ENCODE results near the gene ELL. TPM values are rescaled to one million over a fixed set of nuclear protein-coding genes. Genes with fewer than 3 reads are reported as not detected.

Gene ELL
- total and polyA plus RNA-seq, 2 experiments from 2014 or later: 11.3 to 20.1 TPM

- no peaks in the 10 kb centered on the region for H4K20me1 ChIP-seq (replicated peaks; ENCODE audit: insufficient read depth)
- no peak within 1 kb of the TSS; the same call in 2 of the 3 replicates for H3K4me3 Mint-ChIP-seq
- H3K36me3 Mint-ChIP-seq (ENCODE audit: low read depth): no peaks in the 10 kb centered on the region
- DNase-seq (ENCODE audit: low spot score): peak; percentile 96
- no peak for TF ChIP-seq CTCF (conservative IDR thresholded peaks at IDR 0.05; ENCODE audit: low read depth in 2 of 2)
- TF ChIP-seq EZH2phosphoT487 (IDR thresholded peaks at IDR 0.05; ENCODE audit: unreplicated experiment): no peak
- no peak for TF ChIP-seq EZH2 (IDR thresholded peaks at IDR 0.05; ENCODE audit: low read depth, unreplicated experiment)
- no peak for TF ChIP-seq ETS1 (IDR thresholded peaks at IDR 0.05)
- TF ChIP-seq ZNF114 (CRISPR knock-in tag; IDR thresholded peaks at IDR 0.05): no peak
- peak within 1 kb of the TSS; percentile 75 for H3K4me2 ChIP-seq
- no peaks in the 10 kb centered on the region for H3K9me2 ChIP-seq (ENCODE audit: insufficient read depth)
- H3K36me3 ChIP-seq (ENCODE audit: insufficient read depth): no peaks in the 10 kb centered on the region
- H3K27me3 ChIP-seq (ENCODE audit: insufficient read depth): 0 out of 2 replicates have a peak, but pooled peaks cover 4% of the 10 kb centered on the region
- no peaks in the 10 kb centered on the region for H3K9me3 Mint-ChIP-seq
- peak; percentile 92 for ATAC-seq
- no peak within 1 kb of the TSS for H3K27ac ChIP-seq (ENCODE audit: low read depth)
- no peaks in the 10 kb centered on the region for H3K79me2 ChIP-seq (replicated peaks; ENCODE audit: insufficient read depth)
- 0 out of 2 replicates have a peak, but pooled peaks cover 3% of the 10 kb centered on the region for H3F3A ChIP-seq (replicated peaks; ENCODE audit: low read depth)
- peak within 1 kb of the TSS; percentile 98 for H2AFZ ChIP-seq
- H3K27ac Mint-ChIP-seq: no peak within 1 kb of the TSS
- peaks cover 2% of the 10 kb centered on the region; the same call in 1 of the 2 replicates for H3K4me1 ChIP-seq (ENCODE audit: insufficient read depth)
- H3K4me1 Mint-ChIP-seq: peaks cover 3% of the 10 kb centered on the region; the same call in 2 of the 3 replicates
- peaks cover 17% of the 10 kb centered on the region for H3K27me3 Mint-ChIP-seq (ENCODE audit: insufficient read depth, low read depth, poor library complexity)
- peak within 1 kb of the TSS; percentile 48 for H3K4me3 ChIP-seq
These were observed 124.3 kb downstream of the ELL start, which contains the start of gene LRRC25 for GRCh38 chr19:18397242-18398202. Gene LRRC25 (minus strand): TSS chr19:18397622. CDS start chr19:18396963, 659 bp downstream.

- peak overlapping the region; percentile 48; the same call in 1 of the 2 replicates for H3K4me3 ChIP-seq
- ATAC-seq: no peak
- H3K4me3 Mint-ChIP-seq: no peak overlapping the region
- TF ChIP-seq ZNF331 (CRISPR knock-in tag; IDR thresholded peaks at IDR 0.05; ENCODE audit: low read depth) (no peak), CTCF (conservative IDR thresholded peaks at IDR 0.05; ENCODE audit: low read depth in 2 of 2) (no peak)
These were observed 125.2 kb downstream of the ELL start for GRCh38 chr19:18396471-18397241.

More at GRCh38 chr19:18396471-18397241, 125.2 kb downstream of the ELL start:
- Histone ChIP-seq H3F3A (replicated peaks; ENCODE audit: low read depth) (0 out of 2 replicates have a peak, but pooled peaks cover 3% of the 10 kb centered on the region), H4K20me1 (replicated peaks; ENCODE audit: insufficient read depth) (no peaks in the 10 kb centered on the region), H2AFZ (no peak overlapping the region; the same call in 1 of the 2 replicates), H3K9me2 (ENCODE audit: insufficient read depth) (no peaks in the 10 kb centered on the region), H3K4me2 (peak overlapping the region; percentile 75; the same call in 1 of the 2 replicates), H3K27ac (ENCODE audit: low read depth) (no peak overlapping the region), H3K79me2 (replicated peaks; ENCODE audit: insufficient read depth) (no peaks in the 10 kb centered on the region), H3K4me1 (ENCODE audit: insufficient read depth) (peaks cover 2% of the 10 kb centered on the region; the same call in 1 of the 2 replicates), H3K27me3 (ENCODE audit: insufficient read depth) (0 out of 2 replicates have a peak, but pooled peaks cover 4% of the 10 kb centered on the region), H3K36me3 (ENCODE audit: insufficient read depth) (no peaks in the 10 kb centered on the region)
- Mint-ChIP-seq H3K27ac (no peak overlapping the region), H3K27me3 (ENCODE audit: insufficient read depth, low read depth, poor library complexity) (peaks cover 16% of the 10 kb centered on the region), H3K36me3 (ENCODE audit: low read depth) (no peaks in the 10 kb centered on the region), H3K9me3 (no peaks in the 10 kb centered on the region), H3K4me1 (peaks cover 3% of the 10 kb centered on the region; the same call in 2 of the 3 replicates)
- DNase-seq (ENCODE audit: low spot score): no peak
